GM12801 (cell line): ENCODE measurements around the gene MARCKS.

Experiments
- TF ChIP-seq, protein P1 (sequence below): IDR thresholded peaks from one replicate; pipeline ENCODE4 v1.5.1; 2011; ENCODE audit warnings: control low read depth; ENCODE audit not compliant: insufficient read length; ENCODE audit errors: extremely low read depth

Gene MARCKS

GRCh38 chr6:113888956-113889630, 31.9 kb downstream of the MARCKS start:
- TF ChIP-seq, protein P1, sequence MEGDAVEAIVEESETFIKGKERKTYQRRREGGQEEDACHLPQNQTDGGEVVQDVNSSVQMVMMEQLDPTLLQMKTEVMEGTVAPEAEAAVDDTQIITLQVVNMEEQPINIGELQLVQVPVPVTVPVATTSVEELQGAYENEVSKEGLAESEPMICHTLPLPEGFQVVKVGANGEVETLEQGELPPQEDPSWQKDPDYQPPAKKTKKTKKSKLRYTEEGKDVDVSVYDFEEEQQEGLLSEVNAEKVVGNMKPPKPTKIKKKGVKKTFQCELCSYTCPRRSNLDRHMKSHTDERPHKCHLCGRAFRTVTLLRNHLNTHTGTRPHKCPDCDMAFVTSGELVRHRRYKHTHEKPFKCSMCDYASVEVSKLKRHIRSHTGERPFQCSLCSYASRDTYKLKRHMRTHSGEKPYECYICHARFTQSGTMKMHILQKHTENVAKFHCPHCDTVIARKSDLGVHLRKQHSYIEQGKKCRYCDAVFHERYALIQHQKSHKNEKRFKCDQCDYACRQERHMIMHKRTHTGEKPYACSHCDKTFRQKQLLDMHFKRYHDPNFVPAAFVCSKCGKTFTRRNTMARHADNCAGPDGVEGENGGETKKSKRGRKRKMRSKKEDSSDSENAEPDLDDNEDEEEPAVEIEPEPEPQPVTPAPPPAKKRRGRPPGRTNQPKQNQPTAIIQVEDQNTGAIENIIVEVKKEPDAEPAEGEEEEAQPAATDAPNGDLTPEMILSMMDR: no peak

GRCh38 chr6:113893451-113893850, 36.3 kb downstream of the MARCKS start:
- TF ChIP-seq, protein P1: no peak

DNA sequence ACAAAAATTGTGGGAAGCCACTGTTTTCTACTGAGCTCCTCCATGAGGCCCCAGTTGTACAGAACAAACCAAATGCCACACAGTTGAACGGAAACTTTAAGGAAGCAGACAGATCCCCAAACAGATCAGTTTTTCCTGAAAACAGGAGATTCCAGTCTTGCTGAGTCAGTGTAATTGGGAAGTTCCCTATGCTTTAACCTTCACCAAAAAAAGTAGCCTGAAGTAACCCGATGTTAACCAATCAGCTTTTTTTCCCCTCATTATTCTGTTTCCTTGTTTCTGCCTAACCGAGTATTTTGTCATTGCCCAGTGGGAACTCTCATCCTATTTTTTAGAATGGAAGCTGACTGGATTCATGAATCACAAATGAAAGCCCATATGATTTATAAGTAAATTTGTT, 36.7 kb downstream of the MARCKS start:
- TF ChIP-seq, protein P1: no peak

DNA sequence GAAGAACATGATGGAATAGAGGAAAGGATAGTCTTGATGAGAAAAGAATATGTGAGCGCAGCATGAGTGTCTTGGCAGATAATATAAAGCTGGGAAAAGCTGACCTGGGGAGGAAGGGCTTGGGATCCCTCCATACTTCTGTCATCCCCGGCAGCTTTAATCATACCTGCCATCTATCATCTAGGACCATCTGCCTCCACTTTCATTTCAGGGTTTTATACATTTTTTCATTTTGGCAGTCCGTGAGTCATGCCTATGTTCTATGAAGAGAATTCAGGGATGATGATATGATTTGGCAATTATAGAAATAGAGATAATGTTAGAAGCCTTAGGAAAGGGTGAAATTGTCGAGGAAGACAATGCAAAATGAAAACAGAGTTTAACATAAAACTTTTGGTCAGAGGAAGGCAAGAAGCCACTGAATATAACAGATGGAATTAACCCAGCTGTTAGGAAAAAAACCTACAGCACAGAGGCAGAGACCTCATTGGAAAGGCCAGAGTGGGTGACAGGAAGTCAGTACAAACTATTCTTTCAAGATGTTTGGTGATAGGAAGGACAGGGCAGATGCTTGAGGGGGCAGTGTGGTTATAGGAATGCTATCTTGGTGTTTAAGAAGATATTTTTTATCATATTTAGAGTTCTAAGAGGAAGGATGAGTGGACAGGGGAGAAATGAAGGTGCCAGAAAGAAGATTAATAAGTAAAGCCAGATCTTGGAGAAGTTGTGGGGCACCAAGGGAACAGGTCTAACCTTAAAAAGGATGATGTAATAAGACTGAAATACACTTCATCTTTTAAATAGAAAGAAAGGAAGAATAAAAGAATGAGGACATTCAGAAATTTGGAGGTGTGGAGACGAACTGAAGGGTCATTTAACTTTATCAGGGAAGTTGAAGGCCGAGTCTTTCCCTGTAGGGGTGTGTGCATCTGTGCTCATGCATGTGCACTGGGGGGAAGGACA, 37.8 kb downstream of the MARCKS start:
- TF ChIP-seq, protein P1: no peak

DNA sequence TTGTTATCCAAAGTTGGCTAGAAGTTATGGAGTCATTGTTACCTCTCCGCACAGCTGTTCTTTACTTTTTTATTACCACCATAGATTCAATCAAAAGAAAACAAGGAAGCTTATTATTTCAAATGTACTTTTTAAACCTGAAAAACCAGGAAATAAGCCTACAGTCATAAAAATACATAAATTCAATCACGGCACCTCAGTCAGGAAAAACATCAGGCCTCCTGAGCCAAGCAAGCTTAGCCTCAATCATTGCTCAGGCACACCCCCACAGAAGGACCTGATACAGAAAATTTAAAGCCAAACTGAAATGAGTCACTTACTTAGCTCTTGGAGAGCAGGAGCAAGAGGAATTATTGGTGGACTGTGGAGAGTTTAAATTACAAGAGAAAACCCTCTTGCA, 44.3 kb downstream of the MARCKS start:
- TF ChIP-seq, protein P1: no peak

- TF ChIP-seq, protein P1: no peak
Observed at GRCh38 chr6:113903666-113904330, 46.7 kb downstream of the MARCKS start.

DNA sequence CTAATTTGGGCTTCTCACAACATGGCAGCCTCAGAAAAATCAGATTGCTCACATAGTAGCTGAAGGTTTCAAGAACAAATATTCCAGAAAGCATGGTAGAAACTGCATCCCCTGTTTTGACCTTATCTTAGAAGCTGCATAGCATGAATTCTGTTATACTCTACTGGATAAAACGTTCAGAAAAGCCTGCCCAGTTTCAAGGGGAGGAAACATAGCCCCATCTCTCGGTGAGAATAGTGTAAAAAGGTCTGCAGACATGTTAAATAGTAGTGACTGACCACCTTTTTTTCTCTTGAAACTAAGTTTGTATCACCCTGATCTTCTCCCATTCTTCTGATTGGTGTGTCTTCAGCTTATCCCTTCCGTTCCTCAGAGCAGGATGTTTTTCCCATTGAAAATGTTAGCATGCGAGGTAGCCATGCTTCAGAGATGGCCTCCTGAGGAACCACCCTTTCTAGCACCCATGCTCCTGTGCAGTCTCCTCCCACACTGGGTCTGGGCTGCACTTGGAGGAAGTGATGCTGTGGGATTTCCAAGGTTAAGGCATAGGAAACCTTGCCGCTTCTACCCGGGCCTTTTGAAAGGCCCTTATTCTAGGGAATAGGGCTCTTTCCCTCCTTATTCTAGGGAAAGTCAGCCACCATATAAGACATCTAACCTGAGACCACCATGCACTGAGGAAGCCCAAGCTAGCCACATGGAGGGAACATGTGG, 50.1 kb downstream of the MARCKS start:
- TF ChIP-seq, protein P1: no peak
